ENCODE data around the gene UHRF1. TPM values are rescaled to one million over a fixed set of nuclear protein-coding genes. Genes with fewer than 3 reads are reported as not detected.

The UHRF1 gene
- polyA plus RNA-seq, 4 donors: 30.1 to 36.6 (median 34.3) TPM

DNA sequence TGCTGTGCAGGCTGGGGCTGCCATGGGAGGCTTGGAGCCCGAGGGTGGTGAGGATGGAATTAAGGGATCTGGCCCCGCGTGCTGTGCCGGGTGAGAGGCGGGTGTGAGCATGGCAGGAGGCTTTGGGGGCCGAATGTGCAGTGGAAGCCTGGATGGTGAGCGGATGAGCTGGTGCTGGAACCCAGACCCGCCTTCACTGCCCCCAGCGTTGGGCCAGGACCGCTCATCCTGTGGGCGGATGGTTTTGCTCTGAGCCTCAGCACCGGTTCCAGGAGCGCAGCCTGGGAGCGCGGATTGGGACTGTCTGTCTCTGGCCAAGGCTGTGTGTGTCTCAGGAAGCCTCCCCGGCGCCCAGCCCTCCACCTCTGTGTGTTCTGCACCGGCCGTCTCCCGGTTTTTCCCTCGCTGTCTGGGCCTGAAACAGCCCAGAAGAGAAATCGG lies 76.3 kb downstream of the UHRF1 start:
- no peak for DNase-seq (ENCODE audit: low read depth in 4 of 4, low spot score in 3 of 4)

DNA sequence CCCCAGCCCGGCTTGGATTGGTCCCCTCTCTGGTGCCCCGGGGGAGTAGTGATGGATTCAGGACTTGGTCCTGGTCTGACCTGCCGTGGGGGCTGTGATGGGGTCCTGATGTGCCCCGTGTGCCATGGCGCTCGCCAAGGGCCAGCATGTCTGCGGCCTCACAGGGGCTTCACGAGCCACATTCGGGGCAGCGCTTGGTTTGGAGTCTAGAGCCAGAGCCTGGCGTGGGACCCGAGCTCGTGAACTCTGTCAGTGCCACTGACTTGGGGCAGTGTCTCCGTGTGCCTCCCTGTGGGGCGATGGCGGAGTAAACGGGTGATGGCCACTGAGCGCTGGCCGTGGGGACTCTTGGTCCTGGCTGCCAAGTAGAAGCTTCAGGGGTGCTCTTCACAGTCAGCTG lies 76.8 kb downstream of the UHRF1 start:
- DNase-seq (ENCODE audit: low read depth in 4 of 4, low spot score in 3 of 4): no peak

GRCh38 chr19:4986471-4986891 lies 77.2 kb downstream of the UHRF1 start:
- DNase-seq (ENCODE audit: low read depth in 4 of 4, low spot score in 3 of 4): no peak

DNA sequence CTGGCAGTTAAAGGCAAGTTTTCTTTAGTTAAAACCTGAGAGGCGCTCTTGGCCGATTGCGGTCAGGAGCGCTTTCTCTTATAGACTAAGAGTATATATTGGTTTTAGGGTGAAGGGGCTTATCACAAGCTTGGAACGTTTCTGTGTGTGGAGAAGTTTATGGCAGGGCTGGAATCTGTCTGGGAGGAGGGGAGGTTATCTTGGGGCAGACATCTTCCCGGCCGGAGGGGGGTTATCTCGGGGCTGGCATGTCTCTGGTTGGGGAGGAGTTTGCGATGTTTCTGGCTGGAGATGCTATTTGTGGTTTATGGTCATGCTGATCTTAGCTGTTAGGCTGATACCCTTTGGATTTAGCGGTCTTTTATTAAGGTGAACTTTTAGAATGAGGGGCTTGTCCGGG lies 78.0 kb downstream of the UHRF1 start:
- DNase-seq (ENCODE audit: low read depth in 4 of 4, low spot score in 3 of 4): no peak

DNA sequence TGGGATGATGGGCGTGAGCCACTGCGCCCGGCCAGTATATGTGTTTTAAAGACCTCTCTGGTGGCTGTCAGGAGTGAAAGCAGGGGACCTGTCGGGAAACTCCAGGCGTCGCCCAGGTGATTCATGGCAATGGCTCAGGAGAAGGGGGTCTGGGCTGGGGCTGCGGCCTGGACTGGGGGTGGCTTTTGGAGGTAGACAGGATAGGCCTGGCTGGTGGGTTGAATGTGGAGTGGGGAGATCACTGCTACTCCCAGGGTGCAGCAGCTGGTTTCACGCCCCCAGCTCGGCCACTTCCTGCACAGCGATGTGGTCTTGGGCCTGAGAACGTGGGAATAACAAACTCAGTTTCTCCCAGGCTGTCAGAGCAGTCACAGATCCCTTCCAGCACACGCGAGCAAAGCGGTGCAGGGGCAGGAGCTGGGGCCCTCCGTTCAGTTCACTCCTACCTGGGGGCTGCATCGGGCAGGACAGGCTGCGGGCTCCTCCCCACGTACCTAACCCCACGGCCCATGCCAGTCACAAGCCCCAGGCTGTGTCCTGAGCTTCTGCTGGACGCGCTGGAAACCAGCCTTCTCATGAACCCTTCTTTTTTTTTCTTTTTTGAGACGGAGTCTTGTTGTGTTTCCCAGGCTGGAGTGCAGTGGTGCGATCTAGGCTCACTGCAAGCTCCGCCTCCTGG lies 78.5 kb downstream of the UHRF1 start:
- DNase-seq (ENCODE audit: low read depth in 4 of 4, low spot score in 3 of 4): no peak

DNA sequence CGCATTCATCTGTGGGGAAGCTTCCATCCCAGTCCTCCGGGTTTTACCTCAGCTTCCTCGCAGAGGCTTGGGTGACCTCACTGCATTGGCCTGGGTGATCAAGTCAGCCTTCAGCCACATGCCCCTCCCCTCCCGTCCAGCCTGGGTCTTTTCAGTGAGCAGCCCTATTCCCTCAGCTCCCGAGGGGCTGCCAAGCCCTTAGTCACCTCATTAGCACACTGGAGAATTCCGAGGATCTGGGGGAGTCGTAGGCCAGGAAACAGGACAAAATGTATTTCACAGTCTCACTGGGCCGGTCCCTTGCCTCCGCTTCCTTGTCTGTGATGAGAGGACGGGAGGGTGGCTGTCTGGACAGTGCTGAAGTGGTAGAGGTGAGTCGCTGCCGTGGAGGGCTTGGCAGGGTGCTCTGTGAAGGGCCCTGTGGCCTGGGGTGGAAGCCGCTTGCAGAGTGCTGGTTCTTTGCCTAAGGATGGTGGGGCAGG lies 79.5 kb downstream of the UHRF1 start:
- no peak for DNase-seq (ENCODE audit: low read depth in 4 of 4, low spot score in 3 of 4)

GRCh38 chr19:4990306-4990705 lies 81.0 kb downstream of the UHRF1 start:
- DNase-seq (ENCODE audit: low read depth in 4 of 4, low spot score in 3 of 4): no peak

DNA sequence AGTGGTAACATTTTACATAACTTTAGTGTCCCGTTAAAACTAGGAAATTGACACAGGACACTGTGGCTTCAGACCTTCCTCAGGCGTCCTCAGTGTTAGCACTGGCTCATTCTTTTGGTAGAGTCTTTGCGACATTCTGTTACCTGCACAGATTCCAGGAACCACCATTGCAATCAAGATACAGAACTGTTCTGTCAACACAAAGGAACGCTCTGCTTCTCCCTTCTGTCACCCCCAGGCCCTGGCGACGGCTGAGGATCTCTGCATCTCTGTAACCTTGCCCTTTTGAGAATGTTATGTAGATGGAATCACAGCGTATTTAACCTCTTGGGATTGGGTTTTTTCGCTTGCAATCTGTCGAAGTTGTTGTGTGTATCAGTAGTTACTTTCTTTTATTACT lies 82.2 kb downstream of the UHRF1 start:
- DNase-seq (ENCODE audit: low read depth in 4 of 4, low spot score in 3 of 4): no peak

GRCh38 chr19:4991996-4992698 lies 82.8 kb downstream of the UHRF1 start:
- DNase-seq (ENCODE audit: low read depth in 4 of 4, low spot score in 3 of 4): no peak

DNA sequence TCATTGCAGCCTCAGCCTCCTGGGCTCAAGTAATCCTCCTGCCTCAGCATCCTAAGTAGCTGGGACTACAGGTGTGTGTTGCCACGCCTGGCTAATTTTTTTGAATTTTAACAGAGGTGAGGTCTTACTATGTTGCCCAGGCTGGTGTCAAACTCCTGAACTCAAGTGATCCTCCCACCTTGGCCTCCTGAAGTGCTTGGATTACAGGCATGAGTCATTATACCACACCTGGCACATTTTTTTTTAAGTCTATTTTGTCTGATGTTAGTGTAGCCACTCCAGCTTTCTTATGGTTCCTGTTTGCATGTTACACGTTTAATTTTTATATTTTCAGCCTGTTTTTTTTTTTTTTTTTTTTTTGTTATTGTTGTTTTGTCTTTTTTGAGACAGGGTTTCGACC lies 84.4 kb downstream of the UHRF1 start:
- no peak for DNase-seq (ENCODE audit: low read depth in 4 of 4, low spot score in 3 of 4)

- no peak for DNase-seq (ENCODE audit: low read depth in 4 of 4, low spot score in 3 of 4)
Measured at GRCh38 chr19:4996701-4997100, 87.4 kb downstream of the UHRF1 start.

DNA sequence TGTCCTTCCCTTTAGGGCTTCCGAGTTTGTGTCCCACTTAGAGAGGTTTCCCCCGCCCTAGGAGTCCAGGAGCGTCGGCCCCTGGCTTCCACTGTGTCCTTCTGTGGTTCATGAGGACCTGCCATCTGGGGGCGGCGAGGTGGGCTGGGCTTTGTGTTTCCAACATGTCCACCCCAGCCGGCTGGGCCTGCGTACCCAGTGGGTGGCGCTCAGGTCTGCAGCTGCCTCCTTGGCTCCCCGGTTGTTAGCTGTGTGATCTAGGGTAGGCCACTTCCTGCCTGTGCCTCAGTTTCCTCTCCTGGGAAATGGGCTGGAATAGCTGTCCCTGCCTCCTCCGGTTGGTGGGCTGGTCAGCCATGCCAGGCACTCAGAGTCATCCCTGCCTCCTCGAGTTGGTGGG lies 88.0 kb downstream of the UHRF1 start:
- DNase-seq (ENCODE audit: low read depth in 4 of 4, low spot score in 3 of 4): no peak

- no peak for DNase-seq (ENCODE audit: low read depth in 4 of 4, low spot score in 3 of 4)
Measured at GRCh38 chr19:5000120-5000611, 90.9 kb downstream of the UHRF1 start.

DNA sequence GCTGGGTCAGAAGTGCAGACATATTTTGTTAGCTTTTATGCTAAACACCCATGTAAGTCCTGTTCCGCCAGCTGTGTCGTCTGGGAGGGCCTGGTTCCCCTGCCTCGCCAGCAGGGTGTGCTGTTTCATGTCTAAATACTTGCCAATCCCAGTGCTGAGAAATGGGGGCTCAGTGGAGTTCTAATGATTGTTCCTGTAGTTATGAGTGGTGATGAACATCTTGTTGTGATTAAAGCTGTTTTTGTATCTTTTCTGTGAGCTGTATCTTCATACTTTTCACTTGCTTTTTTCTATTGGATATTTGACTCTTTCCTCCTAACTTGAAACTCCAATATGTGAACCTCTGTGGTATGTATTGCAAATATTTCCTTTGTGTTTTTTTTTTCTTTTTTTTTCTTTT lies 92.3 kb downstream of the UHRF1 start:
- DNase-seq (ENCODE audit: low read depth in 4 of 4, low spot score in 3 of 4): no peak

DNA sequence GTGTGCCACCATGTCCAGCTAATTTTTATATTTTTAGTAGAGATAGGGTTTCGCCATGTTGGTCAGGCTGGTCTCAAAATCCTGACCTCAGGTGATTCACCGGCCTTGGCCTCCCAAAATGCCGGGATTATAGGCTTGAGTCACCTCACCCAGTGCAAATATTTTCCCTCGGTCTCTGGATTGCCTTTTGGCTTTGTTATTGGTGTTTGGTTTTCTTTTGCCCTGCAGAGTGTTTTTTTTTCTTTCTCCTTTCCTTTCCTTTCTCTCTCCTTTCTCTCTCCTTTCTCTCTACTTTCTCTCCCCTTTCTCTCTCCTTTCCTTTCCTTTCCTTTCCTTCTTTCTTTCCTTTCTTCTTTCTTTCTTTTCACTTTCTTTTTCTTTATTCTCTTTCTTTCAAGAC lies 92.8 kb downstream of the UHRF1 start:
- DNase-seq (ENCODE audit: low read depth in 4 of 4, low spot score in 3 of 4): no peak

- DNase-seq (ENCODE audit: low read depth in 4 of 4, low spot score in 3 of 4): no peak
Measured at GRCh38 chr19:5003781-5004180, 94.5 kb downstream of the UHRF1 start.

DNA sequence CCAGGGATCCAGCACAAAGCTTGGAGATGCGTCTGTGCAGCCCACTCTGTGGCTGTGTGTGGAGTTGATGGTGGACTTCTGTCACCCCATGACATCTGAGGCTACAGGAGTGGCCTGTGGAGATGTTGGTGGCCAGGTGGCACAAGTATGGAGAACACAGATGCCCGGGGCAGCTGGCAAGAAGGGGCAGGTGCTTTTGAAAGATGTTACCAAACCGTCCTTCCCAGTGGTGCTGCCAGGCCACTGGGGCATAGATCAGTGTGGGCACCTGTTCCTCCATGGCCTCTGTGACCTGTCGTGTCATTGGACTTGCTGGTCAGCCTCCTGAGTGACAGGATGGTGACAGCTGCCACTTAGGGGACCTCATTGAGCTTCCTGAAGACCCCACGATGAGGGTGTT lies 95.8 kb downstream of the UHRF1 start:
- DNase-seq (ENCODE audit: low read depth in 4 of 4, low spot score in 3 of 4): no peak

DNA sequence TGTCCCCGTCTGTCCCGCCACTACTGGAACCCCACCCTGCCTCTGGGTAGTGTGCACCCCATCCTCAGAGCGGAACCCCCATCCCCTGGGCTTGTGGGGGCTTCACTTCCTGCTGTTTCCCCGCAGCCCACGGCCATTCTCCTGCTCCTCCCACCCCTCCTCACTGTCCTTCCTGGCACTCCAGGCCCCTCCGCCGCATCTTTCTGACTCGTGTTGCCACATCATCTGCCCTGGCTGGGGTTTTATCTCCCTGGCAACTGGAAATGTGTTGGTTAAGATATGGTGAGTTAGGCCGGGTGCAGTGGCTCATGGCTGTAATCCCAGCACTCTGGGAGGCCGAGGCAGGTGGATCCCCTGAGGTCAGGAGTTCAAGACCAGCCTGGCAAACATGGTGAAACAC lies 96.9 kb downstream of the UHRF1 start:
- no peak for DNase-seq (ENCODE audit: low read depth in 4 of 4, low spot score in 3 of 4)

DNA sequence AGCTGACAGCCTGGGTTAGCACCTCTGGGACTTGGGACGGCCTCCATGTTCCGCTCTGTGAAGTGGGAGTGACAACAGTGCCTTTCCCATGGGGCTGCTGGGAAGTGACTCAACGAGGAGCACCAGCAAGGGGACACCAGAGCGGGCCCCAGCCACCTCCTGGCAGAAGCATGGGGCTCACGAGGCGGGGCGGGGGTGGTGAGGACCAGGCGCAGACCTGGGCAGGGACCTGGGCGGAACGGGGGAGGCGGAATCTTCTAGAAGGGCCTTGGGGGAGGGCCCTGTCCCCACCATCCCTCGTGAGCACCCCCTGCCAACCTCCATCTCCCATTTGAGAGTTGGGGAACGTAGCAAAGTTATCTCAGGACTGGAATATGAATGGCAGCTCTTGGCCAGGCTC lies 97.5 kb downstream of the UHRF1 start:
- DNase-seq (ENCODE audit: low read depth in 4 of 4, low spot score in 3 of 4): no peak

Data from right renal pelvis (tissue), 4 donors.